Chondrocyte (in vitro differentiated cells): ENCODE results near the gene AGAP2. TPM values are rescaled to one million over a fixed set of nuclear protein-coding genes. Genes with fewer than 3 reads are reported as not detected.

Experiments
- DNase-seq: peaks from one replicate; pipeline ENCODE4 v3.0.0; 2021; ENCODE audit warnings: mixed read lengths, low spot score
- H3K27ac Mint-ChIP-seq: one replicate; pipeline ENCODE4 v1.8.0; 2021; ENCODE audit warnings: mild to moderate bottlenecking, moderate library complexity, mixed read lengths; ENCODE audit not compliant: unreplicated experiment
- H3K27me3 Mint-ChIP-seq: 2 replicates; pipeline ENCODE4 v1.8.0; 2021; ENCODE audit warnings: low read depth, mixed read lengths
- H3K36me3 Mint-ChIP-seq: 2 replicates; pipeline ENCODE4 v1.8.0; 2021; ENCODE audit warnings: low read depth, mixed read lengths
- H3K4me1 Mint-ChIP-seq: 2 replicates; pipeline ENCODE4 v1.8.0; 2021; ENCODE audit warnings: low read depth, mild to moderate bottlenecking, mixed read lengths
- H3K4me3 Mint-ChIP-seq: one replicate; pipeline ENCODE4 v1.8.0; 2021; ENCODE audit warnings: mild to moderate bottlenecking, moderate library complexity, mixed read lengths; ENCODE audit not compliant: unreplicated experiment
- H3K9me3 Mint-ChIP-seq: 2 replicates; pipeline ENCODE4 v1.8.0; 2021; ENCODE audit warnings: low read depth, mixed read lengths
- total RNA-seq: library from RNA; stranded (reverse); gene quantifications from 3 replicates; pipeline ENCODE4 v1.2.1, GENCODE V29; 2021
- TF ChIP-seq, protein P1 (sequence below): fragments of 200-600 bp; sonication (generic); IDR thresholded peaks from 2 replicates; pipeline ENCODE4 v1.5.0; 2021; ENCODE audit warnings: antibody characterized with exemption, mild to moderate bottlenecking, moderate library complexity

The AGAP2 gene
- total RNA-seq, 1 donor from 2014 or later, result 1.9 TPM

DNA sequence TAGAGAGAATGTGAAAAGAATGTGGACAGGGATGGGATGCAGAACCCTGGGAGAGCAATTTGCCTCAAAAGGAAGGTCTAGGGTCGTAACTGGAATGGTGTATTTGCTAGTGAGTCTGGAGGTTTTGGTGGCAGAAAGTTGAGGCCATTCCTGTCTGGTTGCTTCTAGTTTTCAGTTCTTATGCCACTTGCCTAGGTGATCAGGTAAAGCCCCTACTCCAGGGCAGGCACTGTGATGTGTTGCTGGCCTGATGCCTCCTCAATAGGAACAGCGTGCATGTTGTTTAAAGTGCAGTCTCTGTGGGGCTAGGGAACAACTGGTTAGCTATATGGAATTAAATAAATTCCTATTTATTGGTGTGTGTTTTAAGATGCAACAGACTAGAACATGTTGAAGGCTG lies 38.2 kb downstream of the AGAP2 start:
- TF ChIP-seq, protein P1, sequence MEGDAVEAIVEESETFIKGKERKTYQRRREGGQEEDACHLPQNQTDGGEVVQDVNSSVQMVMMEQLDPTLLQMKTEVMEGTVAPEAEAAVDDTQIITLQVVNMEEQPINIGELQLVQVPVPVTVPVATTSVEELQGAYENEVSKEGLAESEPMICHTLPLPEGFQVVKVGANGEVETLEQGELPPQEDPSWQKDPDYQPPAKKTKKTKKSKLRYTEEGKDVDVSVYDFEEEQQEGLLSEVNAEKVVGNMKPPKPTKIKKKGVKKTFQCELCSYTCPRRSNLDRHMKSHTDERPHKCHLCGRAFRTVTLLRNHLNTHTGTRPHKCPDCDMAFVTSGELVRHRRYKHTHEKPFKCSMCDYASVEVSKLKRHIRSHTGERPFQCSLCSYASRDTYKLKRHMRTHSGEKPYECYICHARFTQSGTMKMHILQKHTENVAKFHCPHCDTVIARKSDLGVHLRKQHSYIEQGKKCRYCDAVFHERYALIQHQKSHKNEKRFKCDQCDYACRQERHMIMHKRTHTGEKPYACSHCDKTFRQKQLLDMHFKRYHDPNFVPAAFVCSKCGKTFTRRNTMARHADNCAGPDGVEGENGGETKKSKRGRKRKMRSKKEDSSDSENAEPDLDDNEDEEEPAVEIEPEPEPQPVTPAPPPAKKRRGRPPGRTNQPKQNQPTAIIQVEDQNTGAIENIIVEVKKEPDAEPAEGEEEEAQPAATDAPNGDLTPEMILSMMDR, result no peak
- Mint-ChIP-seq H3K4me3 (no peak overlapping the region), H3K27me3 (no peaks in the 10 kb centered on the region), H3K9me3 (peaks cover 8% of the 10 kb centered on the region), H3K4me1 (no peaks in the 10 kb centered on the region), H3K27ac (no peak overlapping the region), H3K36me3 (peaks cover 39% of the 10 kb centered on the region)
- DNase-seq, result no peak

DNA sequence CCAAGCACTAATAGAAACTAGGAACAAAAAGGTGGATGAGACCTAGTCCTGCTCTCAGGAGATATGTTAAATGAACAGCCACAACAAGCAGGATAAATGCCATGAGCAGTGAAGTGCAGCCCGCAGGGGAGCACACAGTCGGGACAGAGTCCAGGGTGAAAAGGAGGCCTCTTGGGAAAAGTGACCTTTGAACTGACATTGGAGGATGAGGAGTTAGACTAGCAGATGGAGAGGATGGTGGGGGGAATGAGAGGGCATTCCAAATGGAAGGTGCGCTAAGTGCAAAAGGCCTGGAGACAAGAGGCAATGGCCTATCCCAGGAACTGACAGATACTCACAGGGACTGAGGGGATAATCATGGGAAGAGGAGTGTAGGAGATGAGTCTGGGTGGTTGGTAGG lies 40.1 kb downstream of the AGAP2 start:
- Mint-ChIP-seq H3K4me3 (no peak overlapping the region), H3K27me3 (no peaks in the 10 kb centered on the region), H3K27ac (no peak overlapping the region), H3K36me3 (peaks cover 34% of the 10 kb centered on the region), H3K4me1 (no peaks in the 10 kb centered on the region), H3K9me3 (peaks cover 4% of the 10 kb centered on the region)
- TF ChIP-seq, protein P1, result no peak
- DNase-seq, result no peak

DNA sequence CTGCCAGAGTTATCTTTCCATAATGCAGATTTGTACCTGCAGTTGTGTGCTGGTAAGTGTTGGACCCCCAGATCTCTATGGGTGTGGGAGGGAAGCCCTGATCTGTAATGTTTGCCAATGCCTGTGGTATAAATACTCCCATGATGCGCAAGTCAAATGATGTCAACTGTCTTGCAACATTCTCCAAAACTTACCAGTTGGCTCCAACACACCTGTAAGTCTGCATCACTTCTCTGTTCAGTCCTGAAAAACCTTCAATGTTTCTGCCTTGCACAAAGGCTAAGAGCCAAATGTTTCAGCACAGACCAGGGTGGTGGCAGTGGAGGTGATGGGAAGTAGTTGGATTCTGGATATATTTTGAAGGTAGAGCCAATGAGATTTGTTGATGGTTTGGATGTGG lies 41.5 kb downstream of the AGAP2 start:
- peaks cover 25% of the 10 kb centered on the region for H3K36me3 Mint-ChIP-seq
- no peak overlapping the region for H3K27ac Mint-ChIP-seq
- no peaks in the 10 kb centered on the region for H3K27me3 Mint-ChIP-seq
- H3K4me3 Mint-ChIP-seq, result no peak overlapping the region
- H3K4me1 Mint-ChIP-seq, result no peaks in the 10 kb centered on the region
- TF ChIP-seq, protein P1, result no peak
- DNase-seq, result no peak
- no peaks in the 10 kb centered on the region for H3K9me3 Mint-ChIP-seq

DNA sequence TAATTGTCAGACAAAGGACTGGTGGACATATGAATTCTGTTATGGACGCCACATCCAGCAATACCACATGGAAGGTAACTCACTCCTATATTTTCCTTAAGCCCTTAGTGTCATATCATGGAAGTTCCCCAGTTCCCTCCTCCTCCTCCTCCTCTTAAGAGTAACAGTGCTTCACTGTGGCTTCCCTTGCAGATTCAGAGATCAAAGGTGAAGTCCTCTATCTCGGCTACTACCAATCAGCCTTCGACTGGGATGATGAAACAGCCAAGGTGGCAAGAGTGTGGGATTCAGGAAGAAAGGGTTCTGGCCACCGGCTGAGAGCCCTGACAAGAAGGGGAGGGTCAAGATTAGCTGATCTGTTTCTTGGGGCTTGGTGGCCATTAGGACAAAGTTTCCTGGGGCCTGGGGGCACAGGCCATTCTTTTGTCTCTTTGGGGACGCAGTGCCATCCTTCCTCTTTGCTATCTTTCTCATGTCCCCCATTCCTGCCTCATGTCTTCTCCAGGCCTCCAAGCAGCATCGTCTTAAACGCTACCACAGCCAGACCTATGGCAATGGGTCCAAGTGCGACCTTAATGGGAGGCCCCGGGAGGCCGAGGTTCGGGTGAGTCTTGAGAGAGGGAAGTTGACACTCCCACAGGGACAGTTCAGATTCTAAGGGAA lies 42.6 kb downstream of the AGAP2 start:
- H3K27me3 Mint-ChIP-seq, result peaks cover 1% of the 10 kb centered on the region
- H3K27ac Mint-ChIP-seq, result no peak overlapping the region
- H3K4me1 Mint-ChIP-seq, result no peaks in the 10 kb centered on the region
- H3K4me3 Mint-ChIP-seq, result no peak overlapping the region
- peaks cover 25% of the 10 kb centered on the region for H3K36me3 Mint-ChIP-seq
- no peak for DNase-seq
- peaks cover 3% of the 10 kb centered on the region for H3K9me3 Mint-ChIP-seq
- TF ChIP-seq, protein P1, result no peak

DNA sequence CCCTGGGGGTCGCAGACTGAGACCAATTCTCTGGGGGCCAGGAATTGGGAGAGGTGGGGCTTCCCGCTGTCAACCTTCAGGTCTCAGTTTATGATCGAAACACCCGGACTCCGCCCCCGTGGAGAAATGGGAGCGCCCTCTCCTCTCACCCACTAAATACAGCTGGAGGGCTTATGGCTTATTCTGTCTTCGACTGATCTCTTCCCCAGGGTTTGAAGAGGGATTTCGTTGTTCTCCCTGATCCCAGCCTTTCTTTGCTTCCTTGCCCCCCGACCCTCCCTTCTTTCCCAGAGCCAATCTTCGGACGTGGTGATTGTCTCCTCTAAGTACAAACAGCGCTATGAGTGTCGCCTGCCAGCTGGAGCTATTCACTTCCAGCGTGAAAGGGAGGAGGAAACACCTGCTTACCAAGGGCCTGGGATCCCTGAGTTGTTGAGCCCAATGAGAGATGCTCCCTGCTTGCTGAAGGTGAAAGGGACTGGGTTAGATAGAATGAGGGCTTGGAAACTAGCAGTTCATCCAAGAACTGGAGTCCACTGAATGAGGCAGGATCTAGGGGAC lies 44.0 kb downstream of the AGAP2 start:
- TF ChIP-seq, protein P1, result no peak
- H3K27ac Mint-ChIP-seq, result no peak overlapping the region
- H3K27me3 Mint-ChIP-seq, result peaks cover 11% of the 10 kb centered on the region
- no peaks in the 10 kb centered on the region for H3K4me1 Mint-ChIP-seq
- DNase-seq, result no peak
- H3K9me3 Mint-ChIP-seq, result peaks cover 3% of the 10 kb centered on the region
- peaks cover 24% of the 10 kb centered on the region for H3K36me3 Mint-ChIP-seq
- H3K4me3 Mint-ChIP-seq, result no peak overlapping the region
